Spleen (tissue), 13 donors: ENCODE data around the gene KRTAP2-4. TPM values are rescaled to one million over a fixed set of nuclear protein-coding genes. Genes with fewer than 3 reads are reported as not detected.
"Not testable (repeated sequence)": the region's sequence is repeated elsewhere in the genome, so short reads cannot be mapped to it uniquely, and the experiment has no call there.

Experiments used
- DNase-seq: peaks from one replicate; pipeline ENCODE4 v3.0.0-alpha.2; 2020
- H3K27ac ChIP-seq, 8 donors: fragments of 200-600 bp; sonication (generic) in 7 of 8; 1 replicate in 4 of 8; 2 replicates in 4 of 8; pipeline versions ENCODE4 v1.5.0 to v1.8.0; 2016 to 2021; ENCODE audit warnings: inconsistent platforms in 4 of 8, mild to moderate bottlenecking in 4 of 8, moderate library complexity in 1 of 8
- H3K27me3 ChIP-seq, 7 donors: fragments of 200-600 bp; sonication (generic) in 6 of 7; replicated peaks in 1 of 7; 1 replicate in 4 of 7; 2 replicates in 3 of 7; pipeline versions ENCODE4 v1.5.0 to v1.8.0; 2016 to 2021; ENCODE audit warnings: inconsistent platforms in 3 of 7, mild to moderate bottlenecking in 1 of 7
- H3K36me3 ChIP-seq, 6 donors: fragments of 200-600 bp; sonication (generic) in 5 of 6; 1 replicate in 4 of 6; 2 replicates in 2 of 6; pipeline versions ENCODE4 v1.5.0 to v1.8.0; 2016 to 2021; ENCODE audit warnings: inconsistent platforms in 2 of 6
- H3K4me1 ChIP-seq, 6 donors: fragments of 200-600 bp; sonication (generic) in 5 of 6; 1 replicate in 3 of 6; 2 replicates in 3 of 6; pipeline versions ENCODE4 v1.5.0 to v1.8.0; 2016 to 2021; ENCODE audit warnings: inconsistent platforms in 3 of 6
- H3K4me3 ChIP-seq, 8 donors: fragments of 200-600 bp; sonication (generic) in 7 of 8; 1 replicate in 4 of 8; 2 replicates in 4 of 8; pipeline versions ENCODE4 v1.5.0 to v1.8.0; 2016 to 2021; ENCODE audit warnings: inconsistent platforms in 4 of 8, mild to moderate bottlenecking in 4 of 8, moderate library complexity in 2 of 8
- H3K9me3 ChIP-seq, 8 donors: fragments of 200-600 bp; sonication (generic) in 7 of 8; 1 replicate in 4 of 8; 2 replicates in 4 of 8; pipeline versions ENCODE4 v1.5.0 to v1.8.0; 2016 to 2021; ENCODE audit warnings: inconsistent platforms in 4 of 8
- POLR2A ChIP-seq, 3 donors: fragments of 450-650 bp; IDR thresholded peaks; one replicate each; pipeline ENCODE4 v1.5.1; 2017; ENCODE audit warnings: antibody characterized with exemption in 3 of 3, mild to moderate bottlenecking in 1 of 3
- POLR2AphosphoS5 ChIP-seq, 3 donors: sonication (generic); formaldehyde crosslinking; IDR thresholded peaks; one replicate each; pipeline ENCODE4 v1.5.1; 2017; ENCODE audit warnings: antibody characterized with exemption in 3 of 3
- WGBS, 5 donors: extraction: QIAGEN DNeasy Blood & Tissue Kit in 3 of 5; methylation state at CpG; one replicate each; pipeline versions ENCODE4 v1.1.5 to v1.1.7; 2013 to 2018; 5-methylcytosine and 5-hydroxymethylcytosine counted together
- intact Hi-C: fragments of 100-400 bp; cut with DNase I; formaldehyde crosslinking; loops from one replicate; pipeline ENCODE4 v1.15.0; 2023; ENCODE audit warnings: low total_unique reads
- long read RNA-seq, 2 donors: transcript quantifications; one replicate each; lab custom pipeline, GENCODE V29; 2026
- polyA plus RNA-seq, 3 donors: library from polyadenylated mRNA; stranded (reverse); fragments of 200-250 nt; gene quantifications; one replicate each; pipeline ENCODE4 v1.2.1, GENCODE V29; 2013
- total RNA-seq, 7 donors: library from RNA; depleted of rRNA in 3 of 7; stranded (reverse); fragments of >200 nt in 3 of 7; fragmentation: NEBNext Ultra II Directional in 4 of 7; extraction: Animal tissue kit (Norgen Biotek cat#: 25700) in 4 of 7; gene quantifications; one replicate each; pipeline versions ENCODE4 v1.1.0 to v1.2.1, GENCODE V29; 2016 to 2021
- TF ChIP-seq, protein P1 (sequence below), 11 experiments: fragments of 200-600 bp in 7 of 11; fragments of 450-650 bp in 4 of 11; sonication (generic) in 4 of 11; IDR thresholded peaks in 8 of 11; conservative IDR thresholded peaks in 3 of 11; 1 replicate in 7 of 11; 2 replicates in 4 of 11; pipeline versions ENCODE4 v1.4.0 to v1.8.0; 2016 to 2021; ENCODE audit warnings: antibody characterized with exemption in 11 of 11, inconsistent platforms in 4 of 11, mild to moderate bottlenecking in 1 of 11
- donor health status: healthy with polysubstance abuse.
- donor health status: DM: no; HTN: no; CAD: no; lungs with moderate emphysema.
- donor health status: DM: no; HTN: no; CAD: no.
- donor health status: Bipolar disorder and iron deficiency.
- donor health status: healthy.
- donor health status: DM: no; HTN: no; CAD: no.
- donor health status: DM: yes; HTN: yes; CAD: no.

Gene KRTAP2-4, protein sequence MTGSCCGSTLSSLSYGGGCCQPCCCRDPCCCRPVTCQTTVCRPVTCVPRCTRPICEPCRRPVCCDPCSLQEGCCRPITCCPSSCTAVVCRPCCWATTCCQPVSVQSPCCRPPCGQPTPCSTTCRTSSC
- not detected for total RNA-seq
- polyA plus RNA-seq = not detected
- long read RNA-seq, donor 1 = 0 reads
- long read RNA-seq, donor 2 = 0 reads

DNA sequence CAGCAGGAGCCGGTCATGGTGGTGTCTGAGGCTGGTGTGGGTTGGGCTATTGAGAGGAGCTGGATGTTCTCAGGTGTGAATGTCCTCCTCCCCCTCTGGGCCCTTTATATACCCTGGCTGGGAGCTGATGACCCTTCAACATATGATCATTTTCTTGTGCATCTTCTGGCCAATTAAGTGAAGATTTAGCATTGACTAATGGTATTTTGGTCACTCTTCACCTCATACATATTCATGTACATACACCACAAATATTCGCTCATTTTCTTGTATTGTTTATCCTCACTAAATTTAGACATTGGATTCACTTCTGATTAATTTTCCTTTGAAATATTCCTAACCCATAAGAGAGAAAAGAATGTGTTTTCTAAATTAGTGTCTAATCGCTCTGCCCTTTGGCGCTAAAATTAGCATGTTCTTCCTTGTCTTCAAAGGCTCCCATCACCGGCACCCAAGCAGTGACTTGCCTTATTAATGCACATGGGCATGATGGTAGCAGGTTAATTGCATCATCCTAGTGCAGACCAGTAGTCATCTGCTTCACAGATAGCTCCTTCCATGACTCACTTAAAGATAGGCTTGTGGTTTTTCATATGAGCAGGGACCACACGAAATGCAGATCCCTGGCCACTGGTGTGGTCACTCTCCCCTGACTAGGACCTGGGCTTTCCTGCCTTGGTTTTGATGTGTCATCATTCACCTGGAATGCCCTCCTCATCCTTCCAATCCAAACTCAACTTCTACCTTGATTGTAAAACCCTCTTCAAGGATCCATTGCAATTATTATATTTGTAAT lies at the start of gene KRTAP2-4:
Gene KRTAP2-4 (minus strand): TSS at position 51 of the 796 bp plus-strand sequence. CDS start 34 bp downstream, at position 17.
- Histone ChIP-seq H3K9me3 (no peaks in the 10 kb centered on the region), H3K36me3 (no peaks in the 10 kb centered on the region), H3K4me3 (no peak within 1 kb of the TSS), H3K27me3 (peaks cover 0 to 8% (median 0%) of the 10 kb centered on the region in 7 donors), H3K27ac (no peak within 1 kb of the TSS), H3K4me1 (no peaks in the 10 kb centered on the region)
- 81 to 91% (median 85%) methylated on average over 5 to 6 of the region's 6 CpGs for WGBS, 5 donors
- DNase-seq = no peak
- TF ChIP-seq, protein P1, sequence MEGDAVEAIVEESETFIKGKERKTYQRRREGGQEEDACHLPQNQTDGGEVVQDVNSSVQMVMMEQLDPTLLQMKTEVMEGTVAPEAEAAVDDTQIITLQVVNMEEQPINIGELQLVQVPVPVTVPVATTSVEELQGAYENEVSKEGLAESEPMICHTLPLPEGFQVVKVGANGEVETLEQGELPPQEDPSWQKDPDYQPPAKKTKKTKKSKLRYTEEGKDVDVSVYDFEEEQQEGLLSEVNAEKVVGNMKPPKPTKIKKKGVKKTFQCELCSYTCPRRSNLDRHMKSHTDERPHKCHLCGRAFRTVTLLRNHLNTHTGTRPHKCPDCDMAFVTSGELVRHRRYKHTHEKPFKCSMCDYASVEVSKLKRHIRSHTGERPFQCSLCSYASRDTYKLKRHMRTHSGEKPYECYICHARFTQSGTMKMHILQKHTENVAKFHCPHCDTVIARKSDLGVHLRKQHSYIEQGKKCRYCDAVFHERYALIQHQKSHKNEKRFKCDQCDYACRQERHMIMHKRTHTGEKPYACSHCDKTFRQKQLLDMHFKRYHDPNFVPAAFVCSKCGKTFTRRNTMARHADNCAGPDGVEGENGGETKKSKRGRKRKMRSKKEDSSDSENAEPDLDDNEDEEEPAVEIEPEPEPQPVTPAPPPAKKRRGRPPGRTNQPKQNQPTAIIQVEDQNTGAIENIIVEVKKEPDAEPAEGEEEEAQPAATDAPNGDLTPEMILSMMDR (IDR thresholded peaks at IDR 0.05 in 8 of 11, conservative IDR thresholded peaks at IDR 0.05 in 3 of 11) = no peak
- no peak for TF ChIP-seq POLR2A (IDR thresholded peaks at IDR 0.05)
- no peak for TF ChIP-seq POLR2AphosphoS5 (IDR thresholded peaks at IDR 0.05)
- intact Hi-C loops = no loop called here

DNA sequence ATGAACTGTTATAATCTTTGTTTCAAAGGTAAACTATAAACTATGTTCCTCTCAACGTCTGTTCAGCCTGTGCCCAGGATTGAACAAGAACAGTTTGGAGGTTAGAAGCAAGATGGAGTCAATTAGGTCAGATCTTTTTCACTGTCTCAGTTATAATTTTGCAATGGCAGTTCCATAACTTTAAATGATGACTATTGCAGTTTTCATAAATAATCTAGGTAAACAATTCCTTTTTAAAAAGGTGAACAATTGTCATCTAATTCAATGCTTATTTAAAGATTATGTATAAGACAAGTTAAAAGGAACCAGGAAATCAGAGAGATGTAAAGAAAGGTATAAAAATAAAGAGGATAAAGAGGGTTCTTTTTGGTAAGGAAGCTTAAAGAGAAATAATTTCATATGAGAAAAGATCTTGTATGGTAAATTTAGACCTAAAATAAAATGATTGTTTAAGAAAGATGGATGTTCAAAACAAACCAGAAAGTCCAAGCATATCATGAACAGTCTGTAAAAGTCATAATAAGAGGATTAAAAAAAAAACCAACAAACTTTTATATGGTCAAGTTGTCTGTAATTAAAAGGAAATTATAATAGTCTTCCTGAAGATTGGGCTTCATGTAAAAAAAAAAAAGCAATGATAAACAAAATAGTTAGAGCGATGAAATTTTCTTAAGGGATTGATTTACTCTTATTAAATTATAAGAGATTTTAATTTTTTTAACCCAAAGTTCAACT lies 45.6 kb upstream of the KRTAP2-4 start:
- Histone ChIP-seq H3K9me3 (peaks cover 0 to 27% (median 16%) of the 10 kb centered on the region in 8 donors), H3K4me3 (no peak overlapping the region), H3K27me3 (peaks cover 0 to 11% (median 0%) of the 10 kb centered on the region in 7 donors), H3K4me1 (peaks cover 0 to 14% (median 4%) of the 10 kb centered on the region in 6 donors), H3K36me3 (no peaks in the 10 kb centered on the region), H3K27ac (no peak overlapping the region)
- TF ChIP-seq POLR2A (IDR thresholded peaks at IDR 0.05) (no peak), POLR2AphosphoS5 (IDR thresholded peaks at IDR 0.05) (no peak)
- TF ChIP-seq, protein P1 (IDR thresholded peaks at IDR 0.05 in 8 of 11, conservative IDR thresholded peaks at IDR 0.05 in 3 of 11) = no peak
- DNase-seq = no peak
- 60 to 70% (median 61%) methylated on average over 2 of the region's 2 CpGs for WGBS, 5 donors
- intact Hi-C loops = no loop called here

DNA sequence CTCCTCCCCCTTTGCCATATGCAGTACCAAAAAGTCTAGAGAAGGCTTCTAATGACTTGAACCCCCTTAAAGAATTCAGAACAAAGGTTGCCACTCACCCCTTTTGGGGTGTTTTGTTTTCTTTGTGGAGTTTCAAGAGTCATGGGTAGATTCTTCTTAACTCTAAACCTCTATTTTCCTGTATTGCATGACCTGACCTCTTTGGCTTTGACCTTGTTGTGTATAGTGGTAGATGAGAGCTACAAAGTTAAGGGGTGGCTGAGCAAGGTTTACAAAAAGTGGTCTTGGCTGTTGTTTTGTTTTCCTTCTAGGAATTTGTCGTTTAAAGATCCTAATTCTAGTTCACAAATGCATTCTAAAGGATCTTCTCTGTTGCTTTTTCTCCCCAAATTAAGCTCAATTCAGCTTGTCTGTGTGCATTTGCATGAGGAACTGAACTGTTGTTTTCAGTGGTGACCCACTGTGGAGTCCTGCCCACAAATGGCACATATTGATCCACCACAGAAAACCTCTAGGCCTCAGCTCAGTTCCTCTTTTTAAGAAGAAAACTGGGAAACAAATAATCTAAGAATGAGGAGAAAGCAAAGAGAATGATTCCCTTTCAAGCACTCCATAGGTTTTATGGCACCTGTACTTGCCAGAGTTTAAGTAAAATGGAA lies 43.2 kb upstream of the KRTAP2-4 start:
- intact Hi-C loops, H3K36me3 ChIP-seq, H3K27me3 ChIP-seq, DNase-seq: not testable (repeated sequence)
- Histone ChIP-seq H3K4me3 (peak overlapping the region in 3 of 8 donors; percentile 7 to 28 (median 24)), H3K4me1 (peaks cover 0 to 14% (median 2%) of the 10 kb centered on the region in 6 donors), H3K27ac (peak overlapping the region in 4 of 8 donors; percentile 23 to 61 (median 38)), H3K9me3 (peaks cover 0 to 27% (median 16%) of the 10 kb centered on the region in 8 donors)
- 0 to 34% (median 0%) methylated on average over 1 of the region's 1 CpG for WGBS, 5 donors

DNA sequence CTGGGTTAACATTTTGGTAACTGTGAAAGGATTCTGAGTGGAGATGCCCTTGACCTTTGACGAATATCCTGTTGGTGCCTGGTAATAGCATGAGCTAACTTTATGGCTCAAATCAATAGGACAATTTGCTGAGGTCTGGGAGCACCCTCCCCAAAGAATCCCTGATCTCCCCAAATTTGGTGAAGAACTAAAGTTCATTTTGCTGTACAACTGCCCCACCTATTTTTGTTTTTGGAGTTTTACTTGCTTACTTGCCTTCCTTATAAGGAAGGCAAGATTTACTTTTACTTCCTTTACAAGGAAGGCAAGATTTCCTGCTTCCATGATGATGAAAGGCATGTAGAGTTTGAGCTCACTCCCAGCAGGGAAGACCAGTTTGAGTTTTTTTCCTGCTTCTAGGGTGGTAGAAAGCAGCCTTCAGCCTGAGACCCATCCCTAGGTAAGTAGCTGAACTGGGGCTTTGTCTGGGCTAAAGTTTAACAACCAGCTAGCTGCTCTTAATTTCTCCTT lies 42.3 kb upstream of the KRTAP2-4 start:
- Histone ChIP-seq H3K9me3 (peaks cover 0 to 21% (median 10%) of the 10 kb centered on the region in 8 donors), H3K4me3 (peak overlapping the region in 4 of 8 donors; percentile 7 to 28 (median 16)), H3K27me3 (peaks cover 0 to 6% (median 0%) of the 10 kb centered on the region in 7 donors), H3K4me1 (peaks cover 0 to 14% (median 2%) of the 10 kb centered on the region in 6 donors), H3K27ac (peak overlapping the region in 5 of 8 donors; percentile 23 to 61 (median 35)), H3K36me3 (no peaks in the 10 kb centered on the region)
- WGBS, 5 donors = 56 to 75% (median 65%) methylated on average over 1 of the region's 1 CpG
- intact Hi-C loops = no loop called here
- TF ChIP-seq POLR2AphosphoS5 (IDR thresholded peaks at IDR 0.05) (no peak), POLR2A (IDR thresholded peaks at IDR 0.05) (no peak)
- TF ChIP-seq, protein P1 (IDR thresholded peaks at IDR 0.05 in 8 of 11, conservative IDR thresholded peaks at IDR 0.05 in 3 of 11) = no peak
- no peak for DNase-seq

DNA sequence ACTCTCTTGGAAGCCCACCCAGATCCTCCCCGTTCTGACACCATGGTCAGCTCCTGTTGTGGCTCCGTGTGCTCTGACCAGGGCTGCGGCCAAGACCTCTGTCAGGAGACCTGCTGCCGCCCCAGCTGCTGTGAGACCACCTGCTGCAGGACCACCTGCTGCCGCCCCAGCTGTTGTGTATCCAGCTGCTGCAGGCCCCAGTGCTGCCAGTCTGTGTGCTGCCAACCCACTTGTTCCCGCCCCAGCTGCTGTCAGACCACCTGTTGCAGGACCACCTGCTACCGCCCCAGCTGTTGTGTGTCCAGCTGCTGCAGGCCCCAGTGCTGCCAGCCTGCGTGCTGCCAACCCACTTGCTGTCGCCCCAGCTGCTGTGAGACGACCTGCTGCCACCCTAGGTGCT lies 39.7 kb upstream of the KRTAP2-4 start, which contains the start of gene KRTAP4-9:
Gene KRTAP4-9 (plus strand): TSS at position 43 of the 400 bp plus-strand sequence. CDS start 0 bp downstream, at position 43.
- WGBS, 5 donors = 45 to 90% (median 78%) methylated on average over 4 to 10 of the region's 10 CpGs
- H3K9me3 ChIP-seq, intact Hi-C loops, H3K36me3 ChIP-seq, H3K27me3 ChIP-seq, DNase-seq, H3K4me3 ChIP-seq, H3K27ac ChIP-seq: not testable (repeated sequence)
- H3K4me1 ChIP-seq = peaks cover 0 to 14% (median 3%) of the 10 kb centered on the region in 6 donors

DNA sequence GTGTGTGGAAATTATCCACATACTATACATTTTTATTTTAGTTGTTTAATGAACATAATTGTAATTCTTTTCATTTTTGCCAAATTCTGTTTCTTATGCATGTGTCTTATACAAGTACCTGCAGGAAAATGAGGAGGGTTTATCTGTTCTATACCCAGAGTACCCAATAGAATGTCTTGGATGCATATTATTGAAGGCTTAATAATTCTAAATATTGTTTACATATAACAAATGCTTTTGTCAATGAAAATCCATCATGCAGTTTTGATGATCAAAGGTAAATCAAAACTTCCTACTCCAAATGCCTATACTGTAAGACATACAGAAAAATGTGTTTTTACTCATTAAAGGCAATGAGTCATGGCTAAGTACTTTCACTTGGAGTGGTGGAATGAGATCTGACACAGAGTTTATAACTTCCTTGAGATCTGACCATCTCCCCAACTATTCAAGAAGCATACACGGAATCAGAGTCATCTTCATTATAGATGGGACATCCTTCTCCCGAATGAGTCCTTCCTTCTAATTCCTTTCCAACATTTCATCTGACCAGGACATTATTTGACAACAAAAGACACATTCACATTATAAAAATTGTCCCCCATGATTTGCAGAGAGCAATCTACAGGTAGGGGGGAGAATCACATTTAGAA lies 38.8 kb upstream of the KRTAP2-4 start:
- peaks cover 0 to 14% (median 6%) of the 10 kb centered on the region in 6 donors for H3K4me1 ChIP-seq
- H3K4me3 ChIP-seq, H3K36me3 ChIP-seq, DNase-seq, H3K9me3 ChIP-seq, H3K27me3 ChIP-seq, intact Hi-C loops, H3K27ac ChIP-seq: not testable (repeated sequence)
- 72 to 85% (median 76%) methylated on average over 2 of the region's 2 CpGs for WGBS, 5 donors
